OCI-LY7 (cell line): ENCODE results near the gene CYP4V2. TPM values are rescaled to one million over a fixed set of nuclear protein-coding genes. Genes with fewer than 3 reads are reported as not detected.

Experiments used
- BruUV-seq: library from RNA; stranded (reverse); fragments of 400-500 nt; replicated peaks from 2 replicates; lab custom pipeline; 2021; lab: Mats Ljungman, UMichigan
- CTCF ChIA-PET: fragments of 300-600 bp; sonication (Branson Sonifier 250); formaldehyde crosslinking; loops from one replicate; lab custom pipeline; 2022; ENCODE audit warnings: antibody characterized with exemption; ENCODE audit not compliant: unreplicated experiment; lab: Charles Lee
- POLR2A ChIA-PET: fragments of 300-600 bp; sonication (Branson Sonifier 250); formaldehyde crosslinking; loops from one replicate; lab custom pipeline; 2022; ENCODE audit warnings: antibody characterized with exemption; lab: Charles Lee
- DNase-seq: peaks from one replicate; pipeline ENCODE4 v3.0.0-alpha.2; 2015; ENCODE audit warnings: low spot score
- H2AFZ ChIP-seq: fragments of 200-600 bp; sonication (generic), shearing (Covaris generic); 2 replicates; pipeline ENCODE4 v1.6.1; 2014; ENCODE audit warnings: mild to moderate bottlenecking, antibody characterized with exemption, low read length, moderate library complexity
- H3K27ac ChIP-seq: fragments of 200-600 bp; sonication (generic); 2 replicates; pipeline ENCODE4 v1.5.1; 2014; ENCODE audit warnings: mixed run types, low read depth, mild to moderate bottlenecking, moderate library complexity, low read length, inconsistent platforms; ENCODE audit not compliant: poor library complexity, severe bottlenecking
- H3K36me3 ChIP-seq: fragments of 200-600 bp; sonication (generic); 2 replicates; pipeline ENCODE4 v1.6.1; 2014; ENCODE audit warnings: mild to moderate bottlenecking, antibody characterized with exemption, low read length, moderate library complexity, mixed read lengths; ENCODE audit not compliant: insufficient read depth
- H3K4me1 ChIP-seq: fragments of 200-600 bp; sonication (generic); 2 replicates; pipeline ENCODE4 v1.5.1; 2014; ENCODE audit warnings: mild to moderate bottlenecking, low read length; ENCODE audit not compliant: insufficient read depth, poor library complexity, severe bottlenecking
- H3K4me2 ChIP-seq: fragments of 200-600 bp; sonication (generic); 2 replicates; pipeline ENCODE4 v1.6.1; 2014; ENCODE audit warnings: mild to moderate bottlenecking, low read length
- H3K4me3 ChIP-seq: fragments of 200-600 bp; sonication (generic); 2 replicates; pipeline ENCODE4 v1.5.1; 2014; ENCODE audit warnings: mild to moderate bottlenecking, low read depth, low read length; ENCODE audit not compliant: poor library complexity, severe bottlenecking
- H3K79me2 ChIP-seq: fragments of 200-600 bp; sonication (generic); 2 replicates; pipeline ENCODE4 v1.6.1; 2016; ENCODE audit warnings: low read depth, mild to moderate bottlenecking, low read length, moderate library complexity, mixed read lengths; ENCODE audit not compliant: insufficient read depth
- H3K9me2 ChIP-seq: fragments of 200-600 bp; sonication (generic); 2 replicates; pipeline ENCODE4 v1.6.1; 2016; ENCODE audit warnings: mild to moderate bottlenecking, low read length, mixed read lengths; ENCODE audit not compliant: insufficient read depth
- H3K9me3 ChIP-seq: fragments of 200-600 bp; sonication (generic); 2 replicates; pipeline ENCODE4 v1.6.1; 2014; ENCODE audit warnings: mild to moderate bottlenecking, mixed run types, low read length, mixed read lengths
- H4K20me1 ChIP-seq: fragments of 200-600 bp; sonication (generic); 2 replicates; pipeline ENCODE4 v1.6.1; 2014; ENCODE audit warnings: mild to moderate bottlenecking, antibody characterized with exemption, low read length, moderate library complexity, mixed read lengths; ENCODE audit not compliant: insufficient read depth
- CTCF ChIP-seq: fragments of 200-600 bp; sonication (generic); conservative IDR thresholded peaks from 2 replicates; pipeline ENCODE4 v1.5.1; 2014; ENCODE audit warnings: mild to moderate bottlenecking, antibody characterized with exemption, low read length, moderate library complexity, mixed read lengths
- EZH2phosphoT487 ChIP-seq: fragments of 200-600 bp; sonication (generic); IDR thresholded peaks from 2 replicates; pipeline ENCODE4 v1.6.1; 2018; ENCODE audit warnings: low read depth, borderline replicate concordance, mild to moderate bottlenecking, mixed run types, antibody characterized with exemption, low read length, moderate library complexity, mixed read lengths
- intact Hi-C: fragments of 100-400 bp; cut with micrococcal nuclease; formaldehyde crosslinking; loops from one replicate; pipeline ENCODE4 v1.10.0; 2022; ENCODE audit not compliant: unreplicated experiment
- total RNA-seq, 2 experiments: library from RNA; depleted of rRNA in 1 of 2; stranded (reverse); fragments of >200 nt in 1 of 2; shearing (Covaris generic) in 1 of 2; gene quantifications; 2 replicates each; pipeline ENCODE4 v1.2.3, GENCODE V29; 2014 to 2022

Gene CYP4V2
- total RNA-seq, 2 experiments from 2014 or later = 6.9 to 12.5 TPM

- TF ChIP-seq EZH2phosphoT487 (no peak), CTCF (no peak)
- BruUV-seq = no TSS peak
- CTCF ChIA-PET = no interaction called here
Observed at GRCh38 chr4:186158021-186158813, 33.1 kb upstream of the CYP4V2 start.

GRCh38 chr4:186158966-186159365, 32.4 kb upstream of the CYP4V2 start:
- DNase-seq = no peak
- POLR2A ChIA-PET = interaction anchor here (0.5 kb wide), 1 partner anchor 946 kb away, joined by 4 read pairs; no protein-coding TSS in a partner anchor
- CTCF ChIA-PET = no interaction called here

More at GRCh38 chr4:186158021-186158813, 33.1 kb upstream of the CYP4V2 start:
- Histone ChIP-seq H3K4me1 (no peaks in the 10 kb centered on the region), H3K4me2 (no peak overlapping the region), H3K36me3 (no peaks in the 10 kb centered on the region), H3K79me2 (no peaks in the 10 kb centered on the region), H3K4me3 (no peak overlapping the region), H4K20me1 (no peaks in the 10 kb centered on the region), H3K27ac (no peak overlapping the region), H3K9me3 (no peaks in the 10 kb centered on the region), H2AFZ (no peak overlapping the region), H3K9me2 (no peaks in the 10 kb centered on the region)
- POLR2A ChIA-PET = no interaction called here
- no peak for DNase-seq
- intact Hi-C loops = no loop called here

More at GRCh38 chr4:186158966-186159365, 32.4 kb upstream of the CYP4V2 start:
- BruUV-seq = no TSS peak
- H3K4me1 ChIP-seq = no peaks in the 10 kb centered on the region
- no peak overlapping the region for H3K4me3 ChIP-seq
- no peaks in the 10 kb centered on the region for H3K9me2 ChIP-seq
- H3K27ac ChIP-seq = no peak overlapping the region
- H3K4me2 ChIP-seq = no peak overlapping the region
- TF ChIP-seq CTCF (no peak), EZH2phosphoT487 (no peak)
- no peaks in the 10 kb centered on the region for H4K20me1 ChIP-seq
- H3K79me2 ChIP-seq = no peaks in the 10 kb centered on the region
- intact Hi-C loops = no loop called here
- H3K9me3 ChIP-seq = no peaks in the 10 kb centered on the region
- no peaks in the 10 kb centered on the region for H3K36me3 ChIP-seq
- H2AFZ ChIP-seq = no peak overlapping the region
